ENCODE results near the gene KYNU.

DNA sequence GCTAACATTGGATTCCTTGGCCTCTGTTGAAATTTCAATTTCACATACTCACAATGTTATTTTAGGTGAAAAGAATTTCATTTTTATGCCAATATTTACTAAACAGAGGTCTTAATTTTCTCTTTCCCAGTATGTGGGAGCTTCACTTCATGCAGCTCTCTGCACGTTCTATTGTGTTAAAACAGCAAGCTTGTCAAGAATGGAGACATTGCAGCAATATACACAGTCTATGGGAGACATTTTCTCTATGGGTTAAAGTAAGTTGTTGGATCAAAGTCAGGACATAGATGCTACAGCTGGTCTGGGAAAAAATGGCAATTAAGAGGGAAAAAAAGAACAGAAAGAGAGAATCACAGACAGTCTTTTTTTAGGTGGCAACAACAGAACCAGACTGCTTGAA is 181.4 kb downstream of the KYNU start:
- TF ChIP-seq, protein P1, sequence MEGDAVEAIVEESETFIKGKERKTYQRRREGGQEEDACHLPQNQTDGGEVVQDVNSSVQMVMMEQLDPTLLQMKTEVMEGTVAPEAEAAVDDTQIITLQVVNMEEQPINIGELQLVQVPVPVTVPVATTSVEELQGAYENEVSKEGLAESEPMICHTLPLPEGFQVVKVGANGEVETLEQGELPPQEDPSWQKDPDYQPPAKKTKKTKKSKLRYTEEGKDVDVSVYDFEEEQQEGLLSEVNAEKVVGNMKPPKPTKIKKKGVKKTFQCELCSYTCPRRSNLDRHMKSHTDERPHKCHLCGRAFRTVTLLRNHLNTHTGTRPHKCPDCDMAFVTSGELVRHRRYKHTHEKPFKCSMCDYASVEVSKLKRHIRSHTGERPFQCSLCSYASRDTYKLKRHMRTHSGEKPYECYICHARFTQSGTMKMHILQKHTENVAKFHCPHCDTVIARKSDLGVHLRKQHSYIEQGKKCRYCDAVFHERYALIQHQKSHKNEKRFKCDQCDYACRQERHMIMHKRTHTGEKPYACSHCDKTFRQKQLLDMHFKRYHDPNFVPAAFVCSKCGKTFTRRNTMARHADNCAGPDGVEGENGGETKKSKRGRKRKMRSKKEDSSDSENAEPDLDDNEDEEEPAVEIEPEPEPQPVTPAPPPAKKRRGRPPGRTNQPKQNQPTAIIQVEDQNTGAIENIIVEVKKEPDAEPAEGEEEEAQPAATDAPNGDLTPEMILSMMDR (IDR thresholded peaks at IDR 0.05): no peak
- no peak for TF ChIP-seq POLR2A (IDR thresholded peaks at IDR 0.05)
